ENCODE measurements around the gene FKTN. TPM values are rescaled to one million over a fixed set of nuclear protein-coding genes. Genes with fewer than 3 reads are reported as not detected.

FKTN gene
- total and polyA plus RNA-seq, 9 of the 15 experiments (the other 6 are each of a cell fraction or from before 2014, with no cell fraction given), result 5.4 to 16.3 (median 10.4) TPM

- no peak; the same call in 1 of the 2 replicates for TF ChIP-seq KHSRP (IDR thresholded peaks at IDR 0.05)
- no peak for TF ChIP-seq NR4A1 (CRISPR knock-in tag; IDR thresholded peaks at IDR 0.05)
- no peak for TF ChIP-seq NR4A1 (tag; IDR thresholded peaks at IDR 0.05)
- peak in 1 of 2 experiments; percentile 97; a peak in 2 of 4 replicates for TF ChIP-seq RCOR1 (IDR thresholded peaks at IDR 0.05; ENCODE audit: borderline replicate concordance in 1 of 2, low read depth in 2 of 2, low read length in 2 of 2)
- peak; percentile 97 for TF ChIP-seq TAL1 (IDR thresholded peaks at IDR 0.05)
- no peak for TF ChIP-seq GTF2B (IDR thresholded peaks at IDR 0.05; ENCODE audit: extremely low read depth, insufficient read length)
- TF ChIP-seq MNT (conservative IDR thresholded peaks at IDR 0.05), result peak in 1 of 2 experiments; percentile 50; a peak in 2 of 4 replicates
- TF ChIP-seq ZNF239 (CRISPR knock-in tag; IDR thresholded peaks at IDR 0.05), result no peak
- TF ChIP-seq ZNF3 (CRISPR knock-in tag; IDR thresholded peaks at IDR 0.05), result no peak
- TF ChIP-seq CBX3 (IDR thresholded peaks at IDR 0.05; ENCODE audit: borderline replicate concordance in 1 of 2, low read length in 2 of 2), result no peak
- no peak for TF ChIP-seq KLF1 (tag; IDR thresholded peaks at IDR 0.05)
- peak; percentile 56; the same call in 1 of the 2 replicates for TF ChIP-seq MTA3 (IDR thresholded peaks at IDR 0.05; ENCODE audit: borderline replicate concordance)
- TF ChIP-seq BHLHE40 (IDR thresholded peaks at IDR 0.05; ENCODE audit: low read length), result no peak
- TF ChIP-seq NFRKB (IDR thresholded peaks at IDR 0.05; ENCODE audit: low read depth), result no peak
- TF ChIP-seq SIN3A (IDR thresholded peaks at IDR 0.05; ENCODE audit: borderline replicate concordance in 2 of 2, control insufficient read depth in 1 of 2, low read depth in 2 of 2, low read length in 2 of 2), result no peak
- no peak for TF ChIP-seq EWSR1 (IDR thresholded peaks at IDR 0.05; ENCODE audit: borderline replicate concordance, low read depth, partially characterized antibody)
- TF ChIP-seq ZMIZ1 (IDR thresholded peaks at IDR 0.05; ENCODE audit: low read depth in 2 of 2, low read length in 2 of 2), result peak in 1 of 2 experiments; percentile 81; a peak in 1 of 4 replicates
- no peak for TF ChIP-seq TBP (optimal IDR thresholded peaks at IDR 0.05; ENCODE audit: low read depth, low read length)
- peak; percentile 17 for TF ChIP-seq HDAC3 (IDR thresholded peaks at IDR 0.05; ENCODE audit: borderline replicate concordance, partially characterized antibody)
- TF ChIP-seq SRSF9 (IDR thresholded peaks at IDR 0.05; ENCODE audit: borderline replicate concordance, low read depth, low read length), result no peak
- TF ChIP-seq CSDE1 (IDR thresholded peaks at IDR 0.05), result no peak
These were observed 118.5 kb downstream of the FKTN start (continued) for GRCh38 chr9:105676351-105676923.
